ENCODE results near the gene ATF7.
"Not testable (repeated sequence)": the region's sequence is repeated elsewhere in the genome, so short reads cannot be mapped to it uniquely, and the experiment has no call there.

GRCh38 chr12:53565376-53565775 is 60.8 kb downstream of the ATF7 start:
- TF ChIP-seq EZH2phosphoT487 (IDR thresholded peaks at IDR 0.05; ENCODE audit: borderline replicate concordance, low read depth); EP300 (IDR thresholded peaks at IDR 0.05; ENCODE audit: borderline replicate concordance in 1 of 2, low read depth in 1 of 2, low read length in 1 of 2); GABPA (IDR thresholded peaks at IDR 0.05; ENCODE audit: low read depth); RAD21 (IDR thresholded peaks at IDR 0.05; ENCODE audit: low read length); PBX3 (IDR thresholded peaks at IDR 0.05); POLR2AphosphoS5 (IDR thresholded peaks at IDR 0.05; ENCODE audit: low read depth, low read length); CTCF (IDR thresholded peaks at IDR 0.05); REST (IDR thresholded peaks at IDR 0.05; ENCODE audit: low read depth, low read length); NRF1 (IDR thresholded peaks at IDR 0.05; ENCODE audit: low read depth, low read length); YY1 (IDR thresholded peaks at IDR 0.05; ENCODE audit: low read depth): not testable (repeated sequence)

Data from SK-N-SH (cell line).